8988T (cell line): ENCODE results near the gene TPD52L1.
"Not testable (repeated sequence)": the region's sequence is repeated elsewhere in the genome, so short reads cannot be mapped to it uniquely, and the experiment has no call there.

Experiments used
- DNase-seq: peaks from one replicate; pipeline ENCODE4 v3.0.0; 2011

TPD52L1 gene

DNA sequence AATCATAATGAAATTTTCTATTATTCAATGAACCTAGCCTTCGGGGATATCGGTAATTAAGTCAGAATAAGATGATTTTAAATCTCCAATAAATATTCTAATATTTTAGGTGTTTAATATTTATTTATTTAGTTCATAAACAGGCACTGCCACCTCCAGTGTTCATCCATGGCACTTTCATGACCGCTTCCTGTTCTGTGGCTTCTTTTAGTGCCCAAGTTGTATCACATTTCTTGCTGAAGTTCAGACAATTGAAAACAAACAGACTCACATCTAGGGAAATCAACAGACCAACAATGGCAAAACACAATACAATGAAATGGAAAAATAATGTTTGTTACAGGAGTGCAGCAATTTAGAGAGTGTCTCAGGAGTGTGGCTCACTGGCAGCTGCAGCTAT, 122.2 kb downstream of the TPD52L1 start:
- no peak for DNase-seq

DNA sequence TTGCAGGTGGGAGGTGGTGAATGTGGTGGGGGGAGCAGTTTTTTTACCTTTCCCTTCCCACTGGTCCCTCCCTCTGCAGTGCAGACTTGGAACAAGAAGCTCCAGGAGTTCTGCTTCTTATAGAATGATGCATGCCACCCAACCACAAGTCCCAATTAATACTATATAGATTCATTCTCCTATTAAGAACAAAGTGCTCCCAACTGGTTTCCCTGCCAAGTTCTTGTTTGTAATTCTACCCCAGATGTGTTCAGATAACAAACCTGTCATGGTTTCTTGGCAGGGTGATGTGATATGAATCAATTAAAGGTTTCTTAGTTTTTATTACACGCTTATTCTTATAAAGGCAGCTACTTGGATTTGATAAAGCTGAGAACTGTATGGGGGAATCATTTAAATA, 124.3 kb downstream of the TPD52L1 start:
- DNase-seq: no peak

DNA sequence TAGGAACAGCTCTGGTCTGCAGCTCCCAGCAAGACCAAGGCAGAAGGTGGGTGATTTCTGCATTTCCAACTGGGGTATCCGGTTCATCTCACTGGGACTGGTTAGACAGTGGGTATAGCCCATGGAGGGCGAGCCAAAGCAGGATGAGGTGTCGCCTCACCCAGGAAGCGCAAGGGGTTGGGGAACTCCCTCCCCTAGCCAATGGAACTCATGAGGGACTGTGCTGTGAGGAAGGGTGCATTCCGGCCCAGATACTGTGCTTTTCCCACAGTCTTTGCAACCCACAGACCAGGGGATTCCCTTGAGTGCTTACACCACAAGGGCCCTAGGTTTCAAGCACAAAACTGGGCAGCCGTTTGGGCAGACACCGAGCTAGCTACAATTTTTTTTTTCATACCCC, 126.4 kb downstream of the TPD52L1 start:
- no peak for DNase-seq

DNA sequence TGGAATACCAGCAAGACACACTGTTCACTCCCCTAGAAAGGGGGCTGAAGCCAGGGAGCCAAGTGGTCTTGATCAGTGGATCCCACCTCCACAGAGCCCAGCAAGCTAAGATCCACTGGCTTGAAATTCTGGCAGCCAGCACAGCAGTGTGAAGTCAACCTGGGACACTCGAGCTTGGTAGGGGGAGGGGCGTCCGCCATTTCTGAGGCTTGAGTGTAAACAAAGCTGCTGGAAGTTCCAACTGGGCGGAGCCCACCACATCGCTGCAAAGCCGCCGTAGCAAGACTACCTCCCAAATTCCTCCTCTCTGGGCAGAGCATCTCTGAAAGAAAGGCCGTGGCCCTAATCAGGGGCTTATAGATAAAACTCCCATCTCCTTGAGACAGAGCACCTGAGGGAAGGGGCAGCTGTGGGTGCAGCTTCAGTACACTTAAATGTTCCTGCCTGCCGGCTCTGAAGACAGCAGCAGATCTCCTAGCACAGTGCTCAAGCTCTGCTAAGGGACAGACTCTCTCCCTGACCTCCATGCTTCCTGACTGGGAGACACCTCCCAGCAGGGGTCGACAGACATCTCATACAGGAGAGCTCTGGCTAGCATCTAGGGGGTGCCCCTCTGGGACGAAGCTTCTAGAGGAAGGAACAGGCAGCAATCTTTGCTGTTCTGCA, 126.9 kb downstream of the TPD52L1 start:
- not testable (repeated sequence) for DNase-seq

DNA sequence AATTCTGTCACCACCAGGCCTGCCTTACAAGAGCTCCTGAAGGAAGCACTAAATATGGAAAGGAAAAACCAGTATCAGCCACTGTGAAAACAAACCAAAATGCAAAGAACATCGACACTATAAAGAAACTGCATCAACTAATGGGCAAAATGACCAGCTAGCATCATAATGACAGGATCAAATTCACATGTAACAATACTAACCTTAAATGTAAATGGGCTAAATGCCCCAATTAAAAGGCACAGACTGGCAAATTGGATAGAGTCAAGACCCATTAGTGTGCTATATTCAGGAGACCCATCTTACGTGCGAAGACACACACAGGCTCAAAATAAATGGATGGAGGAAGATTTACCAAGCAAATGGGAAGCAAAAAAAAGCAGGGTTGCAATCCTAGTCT, 128.9 kb downstream of the TPD52L1 start:
- DNase-seq: not testable (repeated sequence)

DNA sequence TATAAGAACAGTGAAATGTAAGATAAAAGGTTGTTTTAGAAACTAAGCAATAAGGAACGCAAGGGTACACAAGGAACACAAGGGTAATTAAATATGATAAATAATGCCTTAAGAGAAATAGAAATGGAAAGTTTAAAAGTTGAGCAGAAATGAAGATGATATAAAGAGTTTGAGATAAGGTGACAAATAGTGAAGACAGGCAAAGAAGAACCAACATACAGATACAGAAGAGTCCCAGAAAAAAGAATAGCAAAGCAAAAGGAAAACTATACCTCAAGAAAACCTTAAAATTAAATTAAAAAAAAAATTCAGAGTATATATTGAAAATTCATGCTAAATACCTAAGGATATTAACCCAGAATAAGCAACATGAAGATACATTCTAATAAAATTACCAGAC, 131.8 kb downstream of the TPD52L1 start:
- DNase-seq: no peak

DNA sequence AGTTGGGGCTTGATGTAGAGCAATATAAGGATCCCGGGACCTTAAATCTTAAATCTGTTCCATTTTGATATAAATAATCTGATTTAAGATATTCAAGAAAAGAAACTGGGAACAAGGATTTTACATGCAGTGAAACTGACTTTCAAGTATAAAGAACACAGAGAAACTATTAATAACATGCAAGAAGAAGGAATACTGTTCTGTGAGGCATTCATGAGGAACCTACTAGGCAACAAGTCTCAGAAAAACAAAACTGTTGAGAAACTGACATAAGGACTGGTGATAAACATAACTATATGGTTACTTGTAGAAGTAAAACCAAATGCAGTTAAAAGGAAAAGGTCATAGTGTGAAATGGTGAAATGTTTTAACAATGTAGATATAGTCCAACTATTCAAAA, 132.4 kb downstream of the TPD52L1 start:
- DNase-seq: no peak

DNA sequence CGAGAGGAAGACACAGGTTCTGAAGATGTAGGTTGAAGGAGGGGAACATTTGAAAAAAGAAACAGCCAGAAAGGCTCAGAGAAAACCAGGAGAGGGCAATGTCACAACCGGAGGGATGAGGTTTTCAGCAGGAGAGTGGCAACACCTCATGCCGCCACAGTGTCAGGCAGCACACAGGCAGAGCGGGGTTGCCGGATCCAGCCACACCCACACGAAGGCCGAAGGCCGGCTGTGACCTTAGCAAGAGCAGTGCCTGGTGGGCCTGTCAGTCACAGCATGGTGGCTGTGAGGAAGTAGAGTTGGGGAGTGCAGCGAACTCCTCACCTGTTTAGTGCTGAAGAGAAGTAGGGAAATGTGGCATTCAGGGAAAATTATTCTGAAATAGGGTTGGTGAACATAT, 134.1 kb downstream of the TPD52L1 start:
- DNase-seq: no peak

DNA sequence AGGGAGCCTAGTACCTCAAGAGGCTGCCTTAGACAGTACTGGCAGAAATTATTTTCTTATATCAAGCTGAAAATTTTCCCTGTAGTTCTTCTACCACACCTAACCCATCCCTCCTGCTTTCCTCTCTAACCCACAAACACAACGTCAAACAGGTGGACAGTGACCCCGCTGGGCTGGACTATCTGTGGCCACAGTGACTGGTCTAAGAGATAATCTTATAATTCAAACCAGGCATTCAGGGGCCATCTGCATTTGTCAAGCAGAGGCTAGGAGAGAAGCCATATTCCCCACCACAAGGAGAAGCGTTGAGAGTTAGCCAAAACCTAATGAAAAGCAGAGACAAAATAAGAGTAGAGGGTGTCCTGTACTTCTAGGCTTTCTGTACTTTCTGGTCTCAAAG, 140.0 kb downstream of the TPD52L1 start:
- no peak for DNase-seq

DNA sequence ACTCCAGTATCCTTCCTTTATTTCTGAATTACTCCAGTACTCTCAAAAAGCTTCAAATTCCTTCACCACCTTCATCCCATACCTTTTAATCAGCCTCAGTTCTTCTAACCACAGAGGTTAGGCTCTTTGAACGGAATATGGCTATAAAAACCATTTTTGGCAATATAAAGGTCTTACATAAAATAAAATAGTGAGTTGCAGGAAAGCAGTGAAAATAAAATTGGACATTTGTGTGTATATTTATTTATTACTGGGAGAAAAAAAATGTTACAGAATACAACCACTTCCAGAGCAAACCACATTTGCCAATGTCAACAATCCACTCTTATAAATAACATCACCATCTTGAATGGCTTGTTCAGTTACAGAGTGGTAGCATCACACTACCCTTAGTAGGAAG, 140.5 kb downstream of the TPD52L1 start:
- DNase-seq: no peak

DNA sequence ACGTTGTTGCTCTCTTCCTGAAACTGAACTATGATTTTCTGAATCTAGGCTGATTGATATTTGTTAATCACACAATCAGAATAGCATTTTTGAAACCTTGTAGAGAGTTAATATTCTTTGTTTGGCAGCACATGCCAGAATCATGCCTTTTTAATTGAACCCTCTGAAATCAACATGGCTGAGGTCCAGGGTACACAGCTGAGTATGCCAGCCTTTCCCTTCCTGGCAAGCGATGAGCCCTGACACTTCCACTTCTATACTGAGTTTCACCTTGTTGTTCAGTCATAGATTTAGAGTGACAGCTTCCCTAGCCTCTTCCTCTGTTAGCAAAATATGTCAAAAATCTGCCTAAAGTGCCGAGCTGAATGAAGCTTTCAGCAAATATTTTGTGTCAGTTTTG, 141.4 kb downstream of the TPD52L1 start:
- no peak for DNase-seq

DNA sequence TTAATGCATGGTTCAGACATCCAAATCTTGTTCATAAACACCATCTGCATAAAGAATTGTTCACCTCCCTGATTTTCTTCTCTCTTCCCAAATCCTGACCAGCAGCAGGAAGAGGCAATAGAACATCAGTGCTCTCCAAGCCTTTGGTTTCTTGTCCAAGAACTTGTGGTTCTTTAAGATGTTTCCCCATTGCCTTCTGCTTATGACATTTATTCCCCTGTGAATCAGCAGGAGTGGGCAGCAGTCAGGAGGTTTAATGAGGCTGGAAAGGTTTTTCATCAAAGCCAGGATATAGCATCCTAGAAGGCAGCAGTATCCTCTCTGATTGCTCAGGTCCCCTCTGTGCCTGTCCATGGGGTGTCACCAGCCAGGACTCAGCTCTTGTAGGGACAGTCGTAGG, 142.9 kb downstream of the TPD52L1 start:
- no peak for DNase-seq

DNA sequence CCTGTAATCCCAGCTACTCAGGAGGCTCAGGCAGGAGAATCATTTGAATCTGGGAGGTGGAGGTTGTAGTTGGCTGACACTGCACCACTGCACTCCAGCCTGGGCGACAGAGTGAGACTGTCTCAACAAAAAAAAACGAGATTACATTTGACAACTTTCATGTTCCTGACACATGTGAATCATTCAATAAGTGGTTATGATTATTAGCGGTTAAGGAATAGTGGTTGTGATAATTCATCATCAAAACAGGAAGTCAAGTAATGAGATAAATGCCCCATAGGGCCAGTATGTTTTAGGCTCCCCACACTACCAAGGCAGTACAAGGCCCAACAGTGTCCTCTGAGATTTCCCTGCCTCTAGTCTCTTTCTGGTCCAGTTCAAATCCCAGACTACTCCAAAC, 145.7 kb downstream of the TPD52L1 start:
- DNase-seq: no peak

DNA sequence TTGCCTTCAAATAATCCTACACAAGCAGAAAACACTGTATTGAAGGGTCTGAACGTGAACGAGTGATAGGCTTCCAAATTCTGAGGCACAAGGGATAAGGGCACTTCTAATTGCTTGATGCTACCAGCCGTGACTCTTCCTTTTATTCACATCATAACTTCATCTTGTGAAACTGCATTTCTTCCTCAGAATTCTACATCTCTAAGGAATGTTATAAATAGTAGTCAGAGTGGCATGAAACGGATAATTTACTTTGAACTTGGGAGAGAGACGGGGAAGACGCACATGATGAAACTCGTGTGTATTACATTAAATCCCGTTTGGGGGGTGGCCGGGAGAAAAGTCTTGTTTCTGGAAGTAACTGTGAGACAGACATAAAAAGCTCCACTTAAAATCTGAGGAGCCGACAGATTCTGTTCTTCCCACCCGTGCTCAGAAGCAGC, 147.4 kb downstream of the TPD52L1 start:
- DNase-seq: no peak

DNA sequence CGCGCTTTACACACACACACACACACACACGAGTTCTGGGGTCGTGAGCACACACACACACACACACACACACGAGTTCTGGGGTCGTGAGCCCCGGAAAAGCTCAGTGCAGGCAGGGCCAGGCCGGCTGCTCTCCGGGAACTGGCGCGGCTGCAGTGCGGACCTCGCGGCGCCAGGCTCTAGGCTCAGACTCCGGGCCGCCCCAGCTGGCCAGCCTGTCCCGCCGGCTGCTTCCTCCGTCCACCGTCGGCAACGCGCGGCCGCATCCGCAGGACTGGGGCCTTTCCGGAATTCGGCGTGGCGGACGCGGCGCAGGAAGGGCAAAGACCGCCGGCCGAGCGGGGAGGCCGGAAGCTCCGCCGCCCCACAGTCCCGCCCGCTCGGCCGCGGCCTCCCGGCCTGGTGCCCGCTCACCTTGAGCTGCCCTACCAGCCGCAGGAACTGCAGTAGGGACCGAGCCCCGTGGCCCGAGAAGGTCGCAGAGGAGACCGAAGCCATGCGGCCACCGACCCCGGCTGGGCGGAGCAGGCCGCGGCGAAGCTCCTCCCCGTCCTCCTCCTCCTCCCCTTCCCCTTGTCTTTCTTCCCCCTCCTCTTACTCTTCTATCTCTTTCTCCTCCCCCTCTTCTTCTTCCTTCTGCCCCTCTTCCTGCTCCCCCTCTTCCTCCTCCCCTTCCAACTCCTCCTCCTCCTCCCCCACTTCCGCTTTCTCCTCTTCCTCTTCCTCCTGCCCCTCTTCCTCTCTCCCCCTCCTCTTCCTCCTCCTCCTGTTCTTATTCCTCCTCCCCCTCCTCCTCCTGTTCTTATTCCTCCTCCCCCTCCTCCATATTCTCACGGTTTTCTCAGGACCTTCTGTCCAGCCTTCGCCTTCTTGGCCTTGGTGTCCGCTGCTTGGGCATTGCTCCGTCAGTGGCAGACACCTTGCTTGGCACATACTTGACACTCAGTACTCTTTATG, 148.1 kb downstream of the TPD52L1 start, which contains the start of gene HDDC2:
Gene HDDC2, minus strand, starts transcription at position 533 of the 957 bp plus-strand sequence. Its CDS starts 35 bp downstream, at position 498.
- DNase-seq: peak; percentile 43

DNA sequence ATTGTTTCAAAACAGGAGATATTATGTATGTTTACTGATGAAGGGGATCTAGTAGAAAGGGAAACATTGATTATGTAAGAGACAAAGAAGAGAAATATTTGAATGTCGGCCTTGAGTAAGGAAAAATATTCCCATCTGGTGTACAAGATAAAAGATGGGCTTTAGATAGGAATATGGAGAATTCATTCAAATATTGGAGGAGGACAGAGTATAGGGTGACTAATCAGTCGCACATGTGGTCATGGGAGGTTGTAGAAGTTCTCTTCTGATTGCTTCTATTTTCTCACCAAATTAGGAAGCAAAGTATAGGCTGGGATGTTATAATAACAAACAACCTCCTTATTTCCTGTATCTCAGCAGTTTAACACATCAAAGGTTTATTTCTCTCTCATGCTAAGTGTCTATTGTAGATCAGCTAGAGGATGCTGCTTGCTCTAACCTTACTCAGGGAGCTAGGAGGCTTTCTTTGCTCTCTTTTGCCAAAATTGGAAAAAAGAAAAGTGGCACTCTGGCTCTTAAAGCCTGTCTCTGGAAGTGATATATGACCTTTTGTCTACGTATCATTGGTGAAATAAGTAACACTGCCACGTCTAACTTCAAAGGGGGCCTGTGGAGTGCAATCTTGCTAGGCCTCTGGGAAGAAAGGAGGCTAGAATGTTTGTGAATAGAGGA, 149.4 kb downstream of the TPD52L1 start:
- no peak for DNase-seq

DNA sequence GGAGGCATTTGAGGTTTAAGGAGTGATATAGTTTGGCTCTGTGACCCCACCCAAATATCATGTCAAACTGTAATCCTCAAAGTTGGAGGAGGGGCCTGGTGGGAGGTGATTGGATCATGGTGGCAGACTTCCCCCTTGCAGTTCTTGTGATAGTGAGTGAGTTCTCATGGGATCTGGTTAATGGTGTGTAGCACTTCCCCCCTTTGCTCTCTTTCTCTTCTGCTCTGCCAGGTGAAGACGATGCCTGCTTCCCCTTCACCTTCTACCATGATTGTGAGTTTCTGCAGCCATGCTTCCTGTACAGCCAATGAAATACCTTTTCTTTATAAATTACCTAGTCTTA, 149.9 kb downstream of the TPD52L1 start:
- no peak for DNase-seq

DNA sequence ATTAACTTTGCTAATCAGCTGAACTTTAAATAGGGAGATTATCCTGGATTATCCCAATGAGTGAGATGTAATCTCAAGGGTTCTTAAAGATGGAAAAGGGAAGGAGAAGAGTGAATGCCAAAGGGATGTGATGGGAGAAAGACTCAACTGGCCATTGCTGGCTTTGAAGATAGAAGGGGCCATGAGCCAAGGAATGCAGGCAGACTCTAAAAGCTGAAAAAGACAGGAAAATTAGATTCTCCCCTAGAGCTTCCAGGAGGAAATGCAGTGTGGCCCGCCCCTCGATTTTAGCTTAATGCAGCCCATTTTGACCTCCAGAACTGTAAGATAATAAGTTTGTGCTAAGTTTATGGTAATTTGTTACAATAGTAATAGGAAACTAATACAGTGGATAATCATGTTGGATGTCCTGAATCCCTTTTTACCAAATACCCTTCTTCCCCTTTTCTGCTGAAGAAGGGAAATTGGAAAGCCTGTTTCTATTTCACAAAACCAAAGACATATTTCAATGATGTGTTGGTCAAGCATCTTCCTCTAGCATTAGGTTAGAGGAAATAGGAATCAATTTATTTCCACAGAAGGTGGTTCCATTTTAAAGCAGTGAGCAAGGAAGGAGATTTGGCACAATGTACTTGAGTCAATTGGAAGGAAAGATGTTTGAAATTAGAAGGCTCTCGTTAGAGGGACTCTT, 151.5 kb downstream of the TPD52L1 start:
- no peak for DNase-seq

DNA sequence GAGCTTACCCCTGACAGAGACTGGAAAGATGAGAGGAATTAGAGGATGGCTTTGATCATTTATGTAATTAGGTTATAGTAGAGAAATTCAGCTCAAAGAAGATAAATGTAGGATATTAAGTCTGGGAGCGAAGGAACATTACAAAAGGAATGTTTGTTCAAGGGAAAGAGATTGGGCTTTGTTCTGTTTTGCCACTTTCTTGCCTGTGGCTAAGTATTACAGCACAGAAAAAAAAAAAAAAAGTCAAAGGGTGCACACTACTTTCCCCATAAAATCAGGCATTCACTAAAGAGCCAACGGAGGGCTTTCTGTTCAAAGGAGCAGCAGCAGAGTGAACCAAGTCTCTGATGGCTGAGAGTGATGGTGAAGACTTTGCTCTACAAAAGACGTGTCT, 153.2 kb downstream of the TPD52L1 start:
- no peak for DNase-seq

DNA sequence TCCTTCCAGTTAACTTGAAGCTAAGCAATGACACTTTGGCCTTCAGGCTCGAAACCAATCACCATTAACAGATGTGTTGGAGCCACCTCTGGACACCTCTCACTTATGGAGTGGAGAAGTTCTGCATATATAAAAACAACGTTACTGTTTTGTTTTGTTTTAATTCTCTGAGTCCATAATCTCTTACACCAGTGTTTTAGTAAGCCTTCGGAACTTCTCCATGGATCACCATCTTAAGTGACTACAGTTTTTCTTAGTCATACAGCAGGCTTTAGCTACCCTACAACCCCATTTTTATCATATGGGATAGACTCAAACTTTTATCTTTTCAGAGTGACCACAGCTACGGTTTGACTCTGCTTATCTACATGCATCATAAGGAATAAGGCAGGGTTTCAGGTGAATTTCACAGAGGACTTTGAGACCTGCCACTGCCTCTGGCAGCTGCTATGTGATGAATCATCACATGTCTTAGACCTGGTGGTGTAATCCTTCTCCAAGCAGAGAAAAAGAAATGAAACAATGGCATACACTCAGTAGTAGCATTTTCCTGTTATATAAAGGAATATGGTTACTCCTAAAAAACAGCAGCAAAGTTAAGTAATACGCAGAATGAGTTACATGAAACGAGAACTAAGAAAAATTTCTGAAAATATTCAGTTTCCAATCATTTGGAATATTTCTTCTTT, 153.7 kb downstream of the TPD52L1 start:
- DNase-seq: no peak

DNA sequence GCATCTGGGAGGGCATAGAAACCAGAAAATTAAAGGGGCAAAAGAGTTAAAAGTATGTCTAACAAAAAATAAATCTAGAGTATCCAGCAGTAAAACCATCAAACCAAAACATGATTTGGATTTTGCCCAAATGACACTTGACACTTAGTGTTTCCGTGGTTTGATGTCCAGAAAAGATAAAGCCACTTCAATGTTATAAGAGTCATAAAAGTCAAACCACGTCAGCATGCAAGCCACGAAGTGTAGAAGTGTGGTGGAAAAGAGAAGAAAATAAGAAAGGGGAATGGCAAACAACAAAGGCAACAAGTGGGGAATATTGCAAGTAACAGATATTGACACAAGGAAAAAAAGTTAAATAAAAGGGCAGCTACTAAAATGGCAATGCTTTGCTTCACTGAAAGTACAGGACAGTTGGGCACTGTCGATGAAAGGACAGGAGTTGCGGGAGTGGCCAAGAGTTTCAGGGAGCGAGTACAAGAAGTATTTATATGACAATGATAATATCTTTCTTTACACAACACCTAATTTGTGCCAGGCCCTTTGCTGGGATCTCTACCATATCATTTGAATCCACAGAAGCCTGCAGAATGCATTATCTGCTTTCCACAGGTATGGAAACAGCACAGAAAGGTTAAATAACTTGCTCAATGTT, 154.5 kb downstream of the TPD52L1 start:
- DNase-seq: no peak
